ENCODE measurements around the gene BNC2. TPM values are rescaled to one million over a fixed set of nuclear protein-coding genes. Genes with fewer than 3 reads are reported as not detected.
A peak's percentile ranks its signal among the peaks of the same experiment; 100 is the strongest.

The BNC2 gene
- total RNA-seq, 1 experiment from 2014 or later, result 11.7 TPM

DNA sequence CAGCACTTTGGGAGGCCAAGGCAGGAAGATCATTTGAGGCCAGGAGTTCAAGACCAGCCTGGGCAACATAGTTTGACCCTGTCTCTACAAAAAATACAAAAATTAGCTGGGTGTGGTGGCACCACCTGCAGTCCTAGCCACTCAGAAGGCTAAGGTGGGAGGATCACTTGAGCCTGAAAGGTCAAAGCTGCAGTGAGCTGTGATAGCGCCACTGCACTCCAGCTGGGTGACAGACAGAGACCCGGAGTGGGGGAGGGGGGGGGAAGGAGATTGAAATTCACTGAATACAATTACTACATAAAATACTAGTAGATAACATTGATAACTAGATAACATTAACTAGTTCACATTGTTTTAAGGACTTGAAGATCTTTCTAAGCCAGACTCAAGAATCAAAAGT, 345.6 kb downstream of the BNC2 start:
- no peak for TF ChIP-seq EZH2phosphoT487 (IDR thresholded peaks at IDR 0.05; ENCODE audit: borderline replicate concordance, low read length)
- TF ChIP-seq EZH2 (IDR thresholded peaks at IDR 0.05; ENCODE audit: low read length, unreplicated experiment), result no peak
- TF ChIP-seq, protein P1, sequence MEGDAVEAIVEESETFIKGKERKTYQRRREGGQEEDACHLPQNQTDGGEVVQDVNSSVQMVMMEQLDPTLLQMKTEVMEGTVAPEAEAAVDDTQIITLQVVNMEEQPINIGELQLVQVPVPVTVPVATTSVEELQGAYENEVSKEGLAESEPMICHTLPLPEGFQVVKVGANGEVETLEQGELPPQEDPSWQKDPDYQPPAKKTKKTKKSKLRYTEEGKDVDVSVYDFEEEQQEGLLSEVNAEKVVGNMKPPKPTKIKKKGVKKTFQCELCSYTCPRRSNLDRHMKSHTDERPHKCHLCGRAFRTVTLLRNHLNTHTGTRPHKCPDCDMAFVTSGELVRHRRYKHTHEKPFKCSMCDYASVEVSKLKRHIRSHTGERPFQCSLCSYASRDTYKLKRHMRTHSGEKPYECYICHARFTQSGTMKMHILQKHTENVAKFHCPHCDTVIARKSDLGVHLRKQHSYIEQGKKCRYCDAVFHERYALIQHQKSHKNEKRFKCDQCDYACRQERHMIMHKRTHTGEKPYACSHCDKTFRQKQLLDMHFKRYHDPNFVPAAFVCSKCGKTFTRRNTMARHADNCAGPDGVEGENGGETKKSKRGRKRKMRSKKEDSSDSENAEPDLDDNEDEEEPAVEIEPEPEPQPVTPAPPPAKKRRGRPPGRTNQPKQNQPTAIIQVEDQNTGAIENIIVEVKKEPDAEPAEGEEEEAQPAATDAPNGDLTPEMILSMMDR (conservative IDR thresholded peaks at IDR 0.05; ENCODE audit: low read depth, low read length), result no peak
- Histone ChIP-seq H3K27ac (ENCODE audit: low read length) (no peak overlapping the region), H3K4me3 (ENCODE audit: low read length) (no peak overlapping the region), H3K9me3 (ENCODE audit: low read length) (no peaks in the 10 kb centered on the region), H3K9ac (ENCODE audit: low read length) (no peak overlapping the region), H3K9me2 (replicated peaks; ENCODE audit: low read length) (no peaks in the 10 kb centered on the region), H3K27me3 (ENCODE audit: low read length) (no peaks in the 10 kb centered on the region), H4K20me1 (ENCODE audit: low read length) (no peaks in the 10 kb centered on the region), H3K36me3 (ENCODE audit: low read depth, low read length) (no peaks in the 10 kb centered on the region), H3K4me2 (ENCODE audit: low read length) (no peak overlapping the region), H3F3A (ENCODE audit: low read length, unreplicated experiment) (no peaks in the 10 kb centered on the region), H3K79me2 (ENCODE audit: low read length) (no peaks in the 10 kb centered on the region), H2AFZ (ENCODE audit: low read length) (no peak overlapping the region), H3K4me1 (ENCODE audit: insufficient read depth, low read length) (peaks cover 36% of the 10 kb centered on the region)
- ChIA-PET CTCF (no interaction called here), POLR2A (ENCODE audit: unreplicated experiment) (no interaction called here)
- BruUV-seq (replicated peaks), result no TSS peak
- intact Hi-C loops (cut with micrococcal nuclease), result no loop called here
- DNase-seq, result no peak
- ATAC-seq, result no peak

DNA sequence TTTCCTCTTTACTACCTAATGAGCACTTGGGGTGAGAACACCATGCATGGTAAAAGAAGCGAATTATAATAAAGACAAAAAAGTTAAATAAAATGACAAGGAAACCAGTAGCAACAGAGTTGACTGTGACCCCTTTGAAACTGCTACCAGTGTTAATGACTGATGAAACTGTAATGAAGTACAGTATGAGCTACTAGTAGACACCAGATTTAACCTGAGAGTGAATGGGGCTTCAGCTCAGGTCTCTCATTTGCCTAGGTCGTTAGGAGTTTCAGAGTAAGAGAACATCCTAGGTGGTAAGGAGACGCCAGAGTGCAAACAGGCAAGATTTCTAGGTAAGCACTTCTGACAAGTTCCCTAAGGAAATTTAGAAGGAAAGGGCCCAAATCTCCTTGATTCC, 346.4 kb downstream of the BNC2 start:
- H3K9ac ChIP-seq (ENCODE audit: low read length), result no peak overlapping the region
- no peak overlapping the region for H3K4me2 ChIP-seq (ENCODE audit: low read length)
- TF ChIP-seq, protein P1 (conservative IDR thresholded peaks at IDR 0.05; ENCODE audit: low read depth, low read length), result no peak
- TF ChIP-seq EZH2phosphoT487 (IDR thresholded peaks at IDR 0.05; ENCODE audit: borderline replicate concordance, low read length), result no peak
- TF ChIP-seq EZH2 (IDR thresholded peaks at IDR 0.05; ENCODE audit: low read length, unreplicated experiment), result no peak
- H3K4me1 ChIP-seq (ENCODE audit: insufficient read depth, low read length), result peaks cover 36% of the 10 kb centered on the region
- no peak overlapping the region for H2AFZ ChIP-seq (ENCODE audit: low read length)
- no TSS peak for BruUV-seq (replicated peaks)
- no peak overlapping the region for H3K27ac ChIP-seq (ENCODE audit: low read length)
- DNase-seq, result no peak
- no peaks in the 10 kb centered on the region for H3F3A ChIP-seq (ENCODE audit: low read length, unreplicated experiment)
- no peaks in the 10 kb centered on the region for H3K9me3 ChIP-seq (ENCODE audit: low read length)
- no peaks in the 10 kb centered on the region for H4K20me1 ChIP-seq (ENCODE audit: low read length)
- no peaks in the 10 kb centered on the region for H3K36me3 ChIP-seq (ENCODE audit: low read depth, low read length)
- intact Hi-C loops (cut with micrococcal nuclease), result no loop called here
- ATAC-seq, result no peak
- H3K79me2 ChIP-seq (ENCODE audit: low read length), result no peaks in the 10 kb centered on the region
- no peaks in the 10 kb centered on the region for H3K27me3 ChIP-seq (ENCODE audit: low read length)
- POLR2A ChIA-PET (ENCODE audit: unreplicated experiment), result interaction anchor here (0.6 kb wide), 1 partner anchor 343 kb away, joined by 3 read pairs; no protein-coding TSS in a partner anchor
- CTCF ChIA-PET, result no interaction called here
- no peaks in the 10 kb centered on the region for H3K9me2 ChIP-seq (replicated peaks; ENCODE audit: low read length)
- H3K4me3 ChIP-seq (ENCODE audit: low read length), result no peak overlapping the region

DNA sequence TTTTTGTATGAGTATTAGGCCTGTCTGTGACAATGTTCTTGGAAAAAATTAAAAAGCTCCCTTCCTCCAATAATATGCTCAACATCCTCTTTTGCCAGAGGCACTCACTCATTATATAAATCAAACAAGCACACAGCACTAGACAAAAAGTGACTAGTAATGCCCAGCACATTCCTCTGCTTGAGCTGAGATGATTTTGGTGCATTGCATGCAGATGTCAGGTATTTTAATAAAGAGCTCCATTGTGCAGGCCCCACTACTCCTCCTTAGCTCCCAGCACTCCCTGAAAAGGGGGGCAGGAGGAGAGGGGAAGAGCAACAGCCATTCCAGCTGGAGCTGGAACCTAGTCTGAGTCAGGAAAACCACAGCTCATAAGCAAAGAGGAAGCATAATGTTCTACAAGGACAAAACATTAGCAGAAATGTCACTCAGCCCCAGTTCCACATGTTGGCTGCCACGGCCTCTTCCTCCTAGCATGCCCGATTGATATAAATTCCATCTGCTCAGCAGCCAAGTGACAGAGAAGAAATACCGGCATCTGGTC, 348.5 kb downstream of the BNC2 start:
- ChIA-PET CTCF (no interaction called here), POLR2A (ENCODE audit: unreplicated experiment) (interaction anchor here (0.5 kb wide), 2 partner anchors 108 to 302 kb away, joined by 4 to 15 read pairs; no protein-coding TSS in a partner anchor)
- no TSS peak for BruUV-seq (replicated peaks)
- Histone ChIP-seq H3K9me3 (ENCODE audit: low read length) (no peaks in the 10 kb centered on the region), H3K4me2 (ENCODE audit: low read length) (peak overlapping the region; percentile 44), H4K20me1 (ENCODE audit: low read length) (no peaks in the 10 kb centered on the region), H2AFZ (ENCODE audit: low read length) (0 out of 2 replicates have a peak overlapping the region, but pooled peaks have one; percentile 24), H3K36me3 (ENCODE audit: low read depth, low read length) (no peaks in the 10 kb centered on the region), H3K27ac (ENCODE audit: low read length) (peak overlapping the region; percentile 92), H3K4me1 (ENCODE audit: insufficient read depth, low read length) (peaks cover 36% of the 10 kb centered on the region), H3K9ac (ENCODE audit: low read length) (peak overlapping the region; percentile 64), H3K4me3 (ENCODE audit: low read length) (no peak overlapping the region), H3K9me2 (replicated peaks; ENCODE audit: low read length) (no peaks in the 10 kb centered on the region), H3K79me2 (ENCODE audit: low read length) (no peaks in the 10 kb centered on the region), H3K27me3 (ENCODE audit: low read length) (no peaks in the 10 kb centered on the region), H3F3A (ENCODE audit: low read length, unreplicated experiment) (no peaks in the 10 kb centered on the region)
- no peak for TF ChIP-seq EZH2 (IDR thresholded peaks at IDR 0.05; ENCODE audit: low read length, unreplicated experiment)
- TF ChIP-seq EZH2phosphoT487 (IDR thresholded peaks at IDR 0.05; ENCODE audit: borderline replicate concordance, low read length), result no peak
- TF ChIP-seq, protein P1 (conservative IDR thresholded peaks at IDR 0.05; ENCODE audit: low read depth, low read length), result no peak
- DNase-seq (peak; percentile 84), ATAC-seq (peak; percentile 90)
- intact Hi-C loops (cut with micrococcal nuclease), result no loop called here
